ENCODE data around the gene PTPRN2.
"Not testable (repeated sequence)": the region's sequence is repeated elsewhere in the genome, so short reads cannot be mapped to it uniquely, and the experiment has no call there.

PTPRN2 gene

GRCh38 chr7:158259671-158260418 is 327.8 kb downstream of the PTPRN2 start:
- DNase-seq: no peak

GRCh38 chr7:158259141-158259540 is 328.5 kb downstream of the PTPRN2 start:
- no peak for DNase-seq

- no peak for DNase-seq
Measured at GRCh38 chr7:158258411-158259130, 329.1 kb downstream of the PTPRN2 start.

GRCh38 chr7:158257516-158258410 is 329.9 kb downstream of the PTPRN2 start:
- no peak for DNase-seq

- DNase-seq: no peak
Measured at GRCh38 chr7:158257001-158257400, 330.6 kb downstream of the PTPRN2 start.

- DNase-seq: no peak
Measured at GRCh38 chr7:158256091-158256816, 331.4 kb downstream of the PTPRN2 start.

GRCh38 chr7:158255558-158255957 is 332.1 kb downstream of the PTPRN2 start:
- no peak for DNase-seq

GRCh38 chr7:158255156-158255555 is 332.5 kb downstream of the PTPRN2 start:
- no peak for DNase-seq

GRCh38 chr7:158253670-158254045 is 334.0 kb downstream of the PTPRN2 start:
- DNase-seq: not testable (repeated sequence)

GRCh38 chr7:158252837-158253669 is 334.6 kb downstream of the PTPRN2 start:
- DNase-seq: no peak

- no peak for DNase-seq
Measured at GRCh38 chr7:158252081-158252836, 335.4 kb downstream of the PTPRN2 start.

GRCh38 chr7:158251061-158251965 is 336.3 kb downstream of the PTPRN2 start:
- DNase-seq: no peak

- DNase-seq: no peak
Measured at GRCh38 chr7:158249692-158250091, 337.9 kb downstream of the PTPRN2 start.

- no peak for DNase-seq
Measured at GRCh38 chr7:158248816-158249215, 338.8 kb downstream of the PTPRN2 start.

GRCh38 chr7:158247758-158248487 is 339.7 kb downstream of the PTPRN2 start:
- no peak for DNase-seq

GRCh38 chr7:158246960-158247673 is 340.5 kb downstream of the PTPRN2 start:
- DNase-seq: no peak

- DNase-seq: no peak
Measured at GRCh38 chr7:158246272-158246959, 341.2 kb downstream of the PTPRN2 start.

- DNase-seq: no peak
Measured at GRCh38 chr7:158245724-158246041, 341.9 kb downstream of the PTPRN2 start.

All from Kasumi-1 (cell line).